GM13977 (cell line): ENCODE results near the gene BRCA1.

Experiments
- DNase-seq: peaks from one replicate; pipeline ENCODE4 v3.0.0; 2012; ENCODE audit warnings: low spot score
- CTCF ChIP-seq: IDR thresholded peaks from 2 replicates; pipeline ENCODE4 v1.5.1; 2012; ENCODE audit warnings: mild to moderate bottlenecking, control low read depth; ENCODE audit not compliant: insufficient read depth; ENCODE audit errors: extremely low read depth, missing control alignments
- in situ Hi-C: fragments of 300-500 bp; cut with MboI; formaldehyde crosslinking; loops from one replicate; pipeline ENCODE4 v1.12.0; 2022; ENCODE audit warnings: low sequenced_read_pairs, low pct_unique_long_range_greater_than_20kb, mixed read lengths, inconsistent platforms; ENCODE audit not compliant: unreplicated experiment

The BRCA1 gene

GRCh38 chr17:43021741-43022512 lies 103.2 kb downstream of the BRCA1 start, which contains the start of gene VAT1:
Gene VAT1 (minus strand): TSS chr17:43022385. CDS start chr17:43022322, 63 bp downstream.
- TF ChIP-seq CTCF, result no peak
- peak; percentile 85 for DNase-seq
- in situ Hi-C loops, result no loop called here

- peak; percentile 76 for DNase-seq
- no peak for TF ChIP-seq CTCF
- in situ Hi-C loops, result no loop called here
These were observed 104.1 kb downstream of the BRCA1 start for GRCh38 chr17:43020789-43021740.

- no peak for TF ChIP-seq CTCF
- in situ Hi-C loops, result no loop called here
- DNase-seq, result no peak
These were observed 105.0 kb downstream of the BRCA1 start for GRCh38 chr17:43020030-43020621.

GRCh38 chr17:43019418-43019817 lies 105.7 kb downstream of the BRCA1 start:
- no peak for TF ChIP-seq CTCF
- in situ Hi-C loops, result no loop called here
- no peak for DNase-seq

GRCh38 chr17:43018932-43019331 lies 106.2 kb downstream of the BRCA1 start:
- DNase-seq, result no peak
- TF ChIP-seq CTCF, result no peak
- in situ Hi-C loops, result no loop called here
